Hepatocyte (in vitro differentiated cells): Measurements from ENCODE around the gene RBMS1.

Experiments used
- EZH2 ChIP-seq: fragments of 200-600 bp; sonication (generic); IDR thresholded peaks from 2 replicates; pipeline ENCODE4 v1.6.1; 2016; ENCODE audit warnings: antibody characterized with exemption, mild to moderate bottlenecking, borderline replicate concordance
- EZH2phosphoT487 ChIP-seq: fragments of 200-600 bp; sonication (generic); IDR thresholded peaks from one replicate; pipeline ENCODE4 v1.6.1; 2018; ENCODE audit warnings: antibody characterized with exemption, mild to moderate bottlenecking, low read depth, moderate library complexity; ENCODE audit not compliant: unreplicated experiment, severe bottlenecking
- TF ChIP-seq, protein P1 (sequence below): fragments of 200-600 bp; sonication (generic); IDR thresholded peaks from 2 replicates; pipeline ENCODE4 v1.5.1; 2016; ENCODE audit warnings: antibody characterized with exemption, mild to moderate bottlenecking; ENCODE audit not compliant: poor library complexity

DNA sequence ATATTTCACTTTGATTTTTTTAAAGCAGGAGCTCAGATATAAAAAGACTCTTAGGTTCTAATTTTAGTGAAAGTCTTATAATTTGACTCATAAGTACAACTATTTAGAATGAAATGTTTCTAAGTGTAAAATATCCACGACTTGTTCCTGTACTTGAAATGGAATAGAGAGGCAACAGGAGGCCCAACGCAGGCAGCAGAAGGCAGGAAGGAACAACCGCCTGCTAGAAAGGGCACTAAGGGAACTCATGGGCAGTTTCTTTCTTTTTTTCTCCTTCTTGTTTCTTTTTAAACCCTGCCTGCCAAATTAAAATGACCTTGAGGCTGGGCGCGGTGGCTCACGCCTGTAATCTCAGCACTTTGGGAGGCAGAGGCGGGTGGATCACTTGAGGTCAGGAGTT is 51.0 kb downstream of the RBMS1 start:
- TF ChIP-seq, protein P1, sequence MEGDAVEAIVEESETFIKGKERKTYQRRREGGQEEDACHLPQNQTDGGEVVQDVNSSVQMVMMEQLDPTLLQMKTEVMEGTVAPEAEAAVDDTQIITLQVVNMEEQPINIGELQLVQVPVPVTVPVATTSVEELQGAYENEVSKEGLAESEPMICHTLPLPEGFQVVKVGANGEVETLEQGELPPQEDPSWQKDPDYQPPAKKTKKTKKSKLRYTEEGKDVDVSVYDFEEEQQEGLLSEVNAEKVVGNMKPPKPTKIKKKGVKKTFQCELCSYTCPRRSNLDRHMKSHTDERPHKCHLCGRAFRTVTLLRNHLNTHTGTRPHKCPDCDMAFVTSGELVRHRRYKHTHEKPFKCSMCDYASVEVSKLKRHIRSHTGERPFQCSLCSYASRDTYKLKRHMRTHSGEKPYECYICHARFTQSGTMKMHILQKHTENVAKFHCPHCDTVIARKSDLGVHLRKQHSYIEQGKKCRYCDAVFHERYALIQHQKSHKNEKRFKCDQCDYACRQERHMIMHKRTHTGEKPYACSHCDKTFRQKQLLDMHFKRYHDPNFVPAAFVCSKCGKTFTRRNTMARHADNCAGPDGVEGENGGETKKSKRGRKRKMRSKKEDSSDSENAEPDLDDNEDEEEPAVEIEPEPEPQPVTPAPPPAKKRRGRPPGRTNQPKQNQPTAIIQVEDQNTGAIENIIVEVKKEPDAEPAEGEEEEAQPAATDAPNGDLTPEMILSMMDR, result no peak
- TF ChIP-seq EZH2, result no peak
- no peak for TF ChIP-seq EZH2phosphoT487
